GM23248 (cell line): ENCODE results near the gene TNNC1. TPM values are rescaled to one million over a fixed set of nuclear protein-coding genes. Genes with fewer than 3 reads are reported as not detected.
A peak's percentile ranks its signal among the peaks of the same experiment; 100 is the strongest.

ENCODE experiments used
- DNase-seq: peaks from one replicate; pipeline ENCODE4 v3.0.0-alpha.2; 2015
- H2AFZ ChIP-seq: fragments of 200-600 bp; sonication (generic); 2 replicates; pipeline ENCODE4 v1.6.1; 2016; ENCODE audit warnings: antibody characterized with exemption
- H3F3A ChIP-seq: fragments of 200-600 bp; sonication (generic); 2 replicates; pipeline ENCODE4 v1.6.1; 2016; ENCODE audit warnings: mild to moderate bottlenecking, antibody characterized with exemption, mixed run types; ENCODE audit not compliant: insufficient read depth
- H3K27ac ChIP-seq: fragments of 200-600 bp; sonication (generic); 2 replicates; pipeline ENCODE4 v1.5.1; 2016; ENCODE audit warnings: mild to moderate bottlenecking
- H3K27me3 ChIP-seq: fragments of 200-600 bp; sonication (generic); replicated peaks from 2 replicates; pipeline ENCODE4 v1.6.1; 2016; ENCODE audit warnings: mild to moderate bottlenecking; ENCODE audit not compliant: insufficient read depth
- H3K36me3 ChIP-seq: fragments of 200-600 bp; sonication (generic); 2 replicates; pipeline ENCODE4 v1.6.1; 2016; ENCODE audit warnings: low read depth, mild to moderate bottlenecking
- H3K4me1 ChIP-seq: fragments of 200-600 bp; sonication (generic); 2 replicates; pipeline ENCODE4 v1.6.1; 2016; ENCODE audit warnings: mild to moderate bottlenecking; ENCODE audit not compliant: insufficient read depth
- H3K4me2 ChIP-seq: fragments of 200-600 bp; sonication (generic); one replicate; pipeline ENCODE4 v1.6.1; 2016; ENCODE audit warnings: mild to moderate bottlenecking; ENCODE audit not compliant: unreplicated experiment
- H3K4me3 ChIP-seq: fragments of 200-600 bp; sonication (generic); 2 replicates; pipeline ENCODE4 v1.5.1; 2016; ENCODE audit warnings: mild to moderate bottlenecking
- H3K79me2 ChIP-seq: fragments of 200-600 bp; sonication (generic); 2 replicates; pipeline ENCODE4 v1.6.1; 2016; ENCODE audit warnings: mild to moderate bottlenecking; ENCODE audit not compliant: insufficient read depth
- H3K9ac ChIP-seq: fragments of 200-600 bp; sonication (generic); 2 replicates; pipeline ENCODE4 v1.6.1; 2016; ENCODE audit warnings: mild to moderate bottlenecking
- H3K9me2 ChIP-seq: fragments of 200-600 bp; sonication (generic); 2 replicates; pipeline ENCODE4 v1.6.1; 2016; ENCODE audit warnings: mixed run types, mild to moderate bottlenecking, moderate library complexity; ENCODE audit not compliant: insufficient read depth
- H3K9me3 ChIP-seq: fragments of 200-600 bp; sonication (generic); one replicate; pipeline ENCODE4 v1.6.1; 2017; ENCODE audit warnings: low read depth
- H4K20me1 ChIP-seq: fragments of 200-600 bp; sonication (generic); 2 replicates; pipeline ENCODE4 v1.6.0; 2016; ENCODE audit not compliant: insufficient read depth
- EZH2 ChIP-seq: fragments of 200-600 bp; sonication (generic); IDR thresholded peaks from 2 replicates; pipeline ENCODE4 v1.6.1; 2018; ENCODE audit warnings: antibody characterized with exemption, mild to moderate bottlenecking; ENCODE audit not compliant: insufficient read depth, poor library complexity, severe bottlenecking
- EZH2phosphoT487 ChIP-seq: fragments of 200-600 bp; sonication (generic); IDR thresholded peaks from 2 replicates; pipeline ENCODE4 v1.6.1; 2018; ENCODE audit warnings: antibody characterized with exemption, moderate library complexity, mild to moderate bottlenecking, low read depth; ENCODE audit not compliant: insufficient read depth
- WGBS, 2 experiments: methylation state at CpG; one replicate each; pipeline ENCODE4 v1.1.6; 2015 to 2017; ENCODE audit warnings: low lambda C conversion rate in 2 of 2, low coverage in 1 of 2; ENCODE audit errors: missing lambda C conversion rate in 2 of 2; 5-methylcytosine and 5-hydroxymethylcytosine counted together
- in situ Hi-C: fragments of 300-500 bp; cut with MboI; formaldehyde crosslinking; loops from 2 replicates; pipeline ENCODE4 v1.15.0; 2020
- polyA plus RNA-seq: library from polyadenylated mRNA; unstranded; fragments of >200 nt; fragmentation: Nextera tagmentation; extraction: Ambion mirVana; gene quantifications from 2 replicates; pipeline ENCODE4 v1.2.1, GENCODE V29; 2016
- total RNA-seq: library from RNA; depleted of rRNA; stranded (reverse); fragments of >200 nt; shearing (Covaris generic); gene quantifications from 2 replicates; pipeline ENCODE4 v1.2.3, GENCODE V29; 2014

Gene TNNC1
- total and polyA plus RNA-seq, 2 experiments from 2014 or later, result not detected

GRCh38 chr3:52429779-52430415 is 23.9 kb downstream of the TNNC1 start:
- Histone ChIP-seq H3K27ac (no peak overlapping the region), H3K9me3 (no peaks in the 10 kb centered on the region), H3F3A (no peaks in the 10 kb centered on the region), H3K4me3 (no peak overlapping the region), H3K27me3 (no peaks in the 10 kb centered on the region), H3K9ac (no peak overlapping the region), H3K9me2 (no peaks in the 10 kb centered on the region), H3K4me1 (no peaks in the 10 kb centered on the region), H4K20me1 (no peaks in the 10 kb centered on the region), H3K36me3 (no peaks in the 10 kb centered on the region), H3K79me2 (no peaks in the 10 kb centered on the region), H2AFZ (no peak overlapping the region), H3K4me2 (no peak overlapping the region)
- no peak for TF ChIP-seq EZH2phosphoT487
- no peak for TF ChIP-seq EZH2
- DNase-seq, result no peak
- in situ Hi-C loops, result no loop called here
- 84 to 87% methylated on average over 7 of the region's 7 CpGs for WGBS, 2 experiments

- no peak overlapping the region for H3K27ac ChIP-seq
- H3F3A ChIP-seq, result no peaks in the 10 kb centered on the region
- H3K4me3 ChIP-seq, result no peak overlapping the region
- no peak for TF ChIP-seq EZH2
- no peak for TF ChIP-seq EZH2phosphoT487
- no peaks in the 10 kb centered on the region for H3K36me3 ChIP-seq
- H3K79me2 ChIP-seq, result no peaks in the 10 kb centered on the region
- no peaks in the 10 kb centered on the region for H3K4me1 ChIP-seq
- 43 to 54% methylated on average over 3 of the region's 3 CpGs for WGBS, 2 experiments
- H3K9me3 ChIP-seq, result no peaks in the 10 kb centered on the region
- no peaks in the 10 kb centered on the region for H4K20me1 ChIP-seq
- no peaks in the 10 kb centered on the region for H3K27me3 ChIP-seq
- H3K9me2 ChIP-seq, result no peaks in the 10 kb centered on the region
- H3K9ac ChIP-seq, result no peak overlapping the region
- no peak overlapping the region for H2AFZ ChIP-seq
- H3K4me2 ChIP-seq, result no peak overlapping the region
- in situ Hi-C loops, result no loop called here
- DNase-seq, result no peak
Measured at GRCh38 chr3:52429031-52429430, 24.8 kb downstream of the TNNC1 start.

- H3K9ac ChIP-seq, result no peak overlapping the region
- in situ Hi-C loops, result no loop called here
- H3K27me3 ChIP-seq, result no peaks in the 10 kb centered on the region
Measured at GRCh38 chr3:52428151-52429005, 25.5 kb downstream of the TNNC1 start.

GRCh38 chr3:52423173-52423572 is 30.7 kb downstream of the TNNC1 start:
- in situ Hi-C loops, result no loop called here
- H3K9me2 ChIP-seq, result no peaks in the 10 kb centered on the region
- no peak overlapping the region for H3K9ac ChIP-seq
- H3F3A ChIP-seq, result no peaks in the 10 kb centered on the region
- H3K36me3 ChIP-seq, result no peaks in the 10 kb centered on the region
- TF ChIP-seq EZH2, result no peak
- TF ChIP-seq EZH2phosphoT487, result no peak
- H3K4me1 ChIP-seq, result no peaks in the 10 kb centered on the region
- no peaks in the 10 kb centered on the region for H4K20me1 ChIP-seq
- H3K4me3 ChIP-seq, result no peak overlapping the region
- no peaks in the 10 kb centered on the region for H3K27me3 ChIP-seq
- H3K9me3 ChIP-seq, result no peaks in the 10 kb centered on the region
- no peak overlapping the region for H3K27ac ChIP-seq
- H3K4me2 ChIP-seq, result no peak overlapping the region
- DNase-seq, result no peak
- WGBS, 2 experiments, result 38 to 51% methylated on average over 5 of the region's 5 CpGs
- no peak overlapping the region for H2AFZ ChIP-seq
- H3K79me2 ChIP-seq, result no peaks in the 10 kb centered on the region

More at GRCh38 chr3:52428151-52429005, 25.5 kb downstream of the TNNC1 start:
- DNase-seq, result peak; percentile 85
- H3K36me3 ChIP-seq, result no peaks in the 10 kb centered on the region
- no peaks in the 10 kb centered on the region for H3K4me1 ChIP-seq
- no peaks in the 10 kb centered on the region for H4K20me1 ChIP-seq
- no peak overlapping the region for H3K27ac ChIP-seq
- no peaks in the 10 kb centered on the region for H3F3A ChIP-seq
- no peaks in the 10 kb centered on the region for H3K9me3 ChIP-seq
- no peaks in the 10 kb centered on the region for H3K9me2 ChIP-seq
- no peak for TF ChIP-seq EZH2
- no peak for TF ChIP-seq EZH2phosphoT487
- H2AFZ ChIP-seq, result no peak overlapping the region
- H3K4me3 ChIP-seq, result no peak overlapping the region
- no peaks in the 10 kb centered on the region for H3K79me2 ChIP-seq
- H3K4me2 ChIP-seq, result no peak overlapping the region
- 5 to 8% methylated on average over 7 of the region's 7 CpGs for WGBS, 2 experiments
